Measurements from ENCODE around the gene MMAB. TPM values are rescaled to one million over a fixed set of nuclear protein-coding genes. Genes with fewer than 3 reads are reported as not detected.

MMAB gene
- polyA plus RNA-seq, 1 experiment, result 22.2 TPM

GRCh38 chr12:109618082-109618481 is 44.8 kb upstream of the MMAB start:
- H3K4me3 ChIP-seq (ENCODE audit: low read depth, low read length), result no peak overlapping the region
- no peak for DNase-seq (ENCODE audit: low read depth)
- H3K36me3 ChIP-seq (ENCODE audit: control insufficient read depth, insufficient read depth, low read length), result no peaks in the 10 kb centered on the region
- ChIA-PET CTCF (no interaction called here), POLR2A (no interaction called here)
- peaks cover 25% of the 10 kb centered on the region for H3K27me3 ChIP-seq (ENCODE audit: control insufficient read depth, insufficient read depth, low read length)
- TF ChIP-seq CTCF (IDR thresholded peaks at IDR 0.05; ENCODE audit: insufficient read depth, low read depth, low read length), result no peak

- Histone ChIP-seq H3K4me3 (ENCODE audit: low read depth, low read length) (no peak overlapping the region), H3K27me3 (ENCODE audit: control insufficient read depth, insufficient read depth, low read length) (peaks cover 24% of the 10 kb centered on the region), H3K36me3 (ENCODE audit: control insufficient read depth, insufficient read depth, low read length) (no peaks in the 10 kb centered on the region)
- POLR2A ChIA-PET, result no interaction called here
- no peak for TF ChIP-seq CTCF (IDR thresholded peaks at IDR 0.05; ENCODE audit: insufficient read depth, low read depth, low read length)
- CTCF ChIA-PET, result interaction anchor here (0.9 to 1.2 kb wide), 2 partner anchors 19 to 155 kb away, joined by 3 to 4 read pairs; no protein-coding TSS in a partner anchor
- no peak for DNase-seq (ENCODE audit: low read depth)
Measured at GRCh38 chr12:109617491-109617890, 44.2 kb upstream of the MMAB start.

GRCh38 chr12:109615556-109616229 is 42.4 kb upstream of the MMAB start:
- TF ChIP-seq CTCF (IDR thresholded peaks at IDR 0.05; ENCODE audit: insufficient read depth, low read depth, low read length), result no peak
- POLR2A ChIA-PET, result no interaction called here

GRCh38 chr12:109613649-109614455 is 40.5 kb upstream of the MMAB start:
- no peak for DNase-seq (ENCODE audit: low read depth)
- peaks cover 14% of the 10 kb centered on the region for H3K27me3 ChIP-seq (ENCODE audit: control insufficient read depth, insufficient read depth, low read length)
- no peaks in the 10 kb centered on the region for H3K36me3 ChIP-seq (ENCODE audit: control insufficient read depth, insufficient read depth, low read length)
- POLR2A ChIA-PET, result no interaction called here
- no peak overlapping the region for H3K4me3 ChIP-seq (ENCODE audit: low read depth, low read length)
- no peak for TF ChIP-seq CTCF (IDR thresholded peaks at IDR 0.05; ENCODE audit: insufficient read depth, low read depth, low read length)
- CTCF ChIA-PET, result interaction anchor here (4.8 kb wide), 1 partner anchor 16 kb away, joined by 21 read pairs; no protein-coding TSS in a partner anchor

More at GRCh38 chr12:109615556-109616229, 42.4 kb upstream of the MMAB start:
- DNase-seq (ENCODE audit: low read depth), result no peak
- H3K36me3 ChIP-seq (ENCODE audit: control insufficient read depth, insufficient read depth, low read length), result no peaks in the 10 kb centered on the region
- H3K27me3 ChIP-seq (ENCODE audit: control insufficient read depth, insufficient read depth, low read length), result peaks cover 15% of the 10 kb centered on the region
- no peak overlapping the region for H3K4me3 ChIP-seq (ENCODE audit: low read depth, low read length)
- CTCF ChIA-PET, result interaction anchor here (4.8 kb wide), 1 partner anchor 18 kb away, joined by 21 read pairs; no protein-coding TSS in a partner anchor

- DNase-seq (ENCODE audit: low read depth), result no peak
- peaks cover 12% of the 10 kb centered on the region for H3K27me3 ChIP-seq (ENCODE audit: control insufficient read depth, insufficient read depth, low read length)
Measured at GRCh38 chr12:109612975-109613502, 39.7 kb upstream of the MMAB start.

More at GRCh38 chr12:109612975-109613502, 39.7 kb upstream of the MMAB start:
- TF ChIP-seq CTCF (IDR thresholded peaks at IDR 0.05; ENCODE audit: insufficient read depth, low read depth, low read length), result peak; percentile 38; the same call in 1 of the 2 replicates
- POLR2A ChIA-PET, result no interaction called here
- no peak overlapping the region for H3K4me3 ChIP-seq (ENCODE audit: low read depth, low read length)
- no peaks in the 10 kb centered on the region for H3K36me3 ChIP-seq (ENCODE audit: control insufficient read depth, insufficient read depth, low read length)
- CTCF ChIA-PET, result interaction anchor here (0.9 to 4.8 kb wide), 2 partner anchors 15 to 89 kb away, joined by 3 to 21 read pairs; no protein-coding TSS in a partner anchor
